ENCODE measurements around the gene HOXA3.

DNA sequence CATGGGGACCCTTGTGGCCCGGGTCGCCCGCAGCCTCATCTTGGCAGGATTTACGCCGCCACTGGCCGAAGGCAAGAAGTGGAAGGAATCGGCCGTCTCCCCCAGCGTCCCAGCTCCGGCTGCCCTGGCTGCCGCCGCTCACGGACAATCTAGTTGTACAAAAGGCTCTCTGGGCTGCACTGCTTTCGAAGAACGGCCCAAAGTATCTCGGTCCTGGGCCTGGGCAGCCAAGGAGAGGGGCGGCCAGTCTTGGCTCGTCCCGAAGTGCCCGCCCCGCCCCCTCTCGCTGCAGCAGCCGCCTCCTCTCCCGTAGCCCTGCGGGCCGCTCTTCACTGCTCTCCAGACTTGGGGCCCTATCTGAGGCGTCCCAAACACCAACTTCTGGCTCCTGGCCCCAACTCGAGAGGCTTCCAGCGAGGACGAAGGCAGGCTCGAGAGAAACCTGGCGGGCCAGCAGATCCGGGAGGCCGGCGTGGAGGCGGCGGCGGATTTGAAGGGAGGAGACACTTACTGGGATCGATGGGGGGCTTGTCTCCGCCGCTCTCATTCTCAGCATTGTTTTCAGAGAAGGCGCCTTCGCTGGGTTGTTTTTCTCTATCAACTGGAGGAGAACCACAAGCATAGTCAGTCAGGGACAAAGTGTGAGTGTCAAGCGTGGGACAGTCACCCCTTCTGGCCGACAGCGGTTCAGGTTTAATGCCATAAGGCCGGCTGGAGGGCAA is 12.1 kb upstream of the HOXA3 start:
- TF ChIP-seq POLR2AphosphoS5 (IDR thresholded peaks at IDR 0.05) = no peak
- TF ChIP-seq, protein P1, sequence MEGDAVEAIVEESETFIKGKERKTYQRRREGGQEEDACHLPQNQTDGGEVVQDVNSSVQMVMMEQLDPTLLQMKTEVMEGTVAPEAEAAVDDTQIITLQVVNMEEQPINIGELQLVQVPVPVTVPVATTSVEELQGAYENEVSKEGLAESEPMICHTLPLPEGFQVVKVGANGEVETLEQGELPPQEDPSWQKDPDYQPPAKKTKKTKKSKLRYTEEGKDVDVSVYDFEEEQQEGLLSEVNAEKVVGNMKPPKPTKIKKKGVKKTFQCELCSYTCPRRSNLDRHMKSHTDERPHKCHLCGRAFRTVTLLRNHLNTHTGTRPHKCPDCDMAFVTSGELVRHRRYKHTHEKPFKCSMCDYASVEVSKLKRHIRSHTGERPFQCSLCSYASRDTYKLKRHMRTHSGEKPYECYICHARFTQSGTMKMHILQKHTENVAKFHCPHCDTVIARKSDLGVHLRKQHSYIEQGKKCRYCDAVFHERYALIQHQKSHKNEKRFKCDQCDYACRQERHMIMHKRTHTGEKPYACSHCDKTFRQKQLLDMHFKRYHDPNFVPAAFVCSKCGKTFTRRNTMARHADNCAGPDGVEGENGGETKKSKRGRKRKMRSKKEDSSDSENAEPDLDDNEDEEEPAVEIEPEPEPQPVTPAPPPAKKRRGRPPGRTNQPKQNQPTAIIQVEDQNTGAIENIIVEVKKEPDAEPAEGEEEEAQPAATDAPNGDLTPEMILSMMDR (IDR thresholded peaks at IDR 0.05 in 8 of 11, conservative IDR thresholded peaks at IDR 0.05 in 3 of 11) = peak in 1 of 11 experiments; percentile 10
- no peak for TF ChIP-seq POLR2A (IDR thresholded peaks at IDR 0.05)

Measured in spleen (tissue), 7 donors.